PC-3 (cell line): ENCODE measurements around the gene RER1. TPM values are rescaled to one million over a fixed set of nuclear protein-coding genes. Genes with fewer than 3 reads are reported as not detected.

Experiments
- ATAC-seq: fragments of 200-7000 bp; cut with Tn5 transposase; 2 replicates; pipeline ENCODE4 v1.9.1; 2020; ENCODE audit warnings: mild to moderate bottlenecking, moderate library complexity
- BruUV-seq: library from RNA; stranded (reverse); fragments of 400-500 nt; replicated peaks from 2 replicates; lab custom pipeline; 2021; lab: Mats Ljungman, UMichigan
- CTCF ChIA-PET: fragments of 300-600 bp; sonication (Branson Sonifier 250); formaldehyde crosslinking; loops from one replicate; lab custom pipeline; 2022; ENCODE audit warnings: antibody characterized with exemption; lab: Charles Lee
- POLR2A ChIA-PET: fragments of 300-600 bp; sonication (Branson Sonifier 250); formaldehyde crosslinking; loops from one replicate; lab custom pipeline; 2022; ENCODE audit warnings: antibody characterized with exemption; ENCODE audit not compliant: unreplicated experiment; lab: Charles Lee
- DNase-seq: peaks from one replicate; pipeline ENCODE4 v3.0.0-alpha.2; 2015
- H2AFZ ChIP-seq: fragments of 300-600 bp; sonication (generic); 2 replicates; pipeline ENCODE4 v1.6.0; 2016; ENCODE audit warnings: antibody characterized with exemption, low read length
- H3F3A ChIP-seq: fragments of 300-600 bp; sonication (generic); one replicate; pipeline ENCODE4 v1.6.0; 2017; ENCODE audit warnings: antibody characterized with exemption, low read length, control low read depth, mild to moderate bottlenecking; ENCODE audit not compliant: unreplicated experiment
- H3K27ac ChIP-seq: fragments of 300-600 bp; sonication (generic); 2 replicates; pipeline ENCODE4 v1.5.1; 2016; ENCODE audit warnings: mild to moderate bottlenecking, low read length
- H3K27me3 ChIP-seq: fragments of 300-600 bp; sonication (generic); 2 replicates; pipeline ENCODE4 v1.6.1; 2016; ENCODE audit warnings: low read length, mixed read lengths
- H3K36me3 ChIP-seq: fragments of 300-600 bp; sonication (generic); 2 replicates; pipeline ENCODE4 v1.6.1; 2016; ENCODE audit warnings: low read depth, mixed run types, low read length, mixed read lengths
- H3K4me1 ChIP-seq: fragments of 300-600 bp; sonication (generic); 2 replicates; pipeline ENCODE4 v1.5.1; 2016; ENCODE audit warnings: low read length; ENCODE audit not compliant: insufficient read depth
- H3K4me2 ChIP-seq: fragments of 300-600 bp; sonication (generic); 2 replicates; pipeline ENCODE4 v1.6.0; 2016; ENCODE audit warnings: low read length
- H3K4me3 ChIP-seq: fragments of 300-600 bp; sonication (generic); 2 replicates; pipeline ENCODE4 v1.5.1; 2016; ENCODE audit warnings: mild to moderate bottlenecking, low read length, mixed read lengths
- H3K79me2 ChIP-seq: fragments of 300-600 bp; sonication (generic); 2 replicates; pipeline ENCODE4 v1.6.1; 2017; ENCODE audit warnings: low read length, mixed read lengths
- H3K9ac ChIP-seq: fragments of 300-600 bp; sonication (generic); 2 replicates; pipeline ENCODE4 v1.6.0; 2016; ENCODE audit warnings: mild to moderate bottlenecking, low read length
- H3K9me2 ChIP-seq: fragments of 300-600 bp; sonication (generic); replicated peaks from 2 replicates; pipeline ENCODE4 v1.6.1; 2016; ENCODE audit warnings: mixed run types, low read length, mixed read lengths
- H3K9me3 ChIP-seq: fragments of 300-600 bp; sonication (generic); 2 replicates; pipeline ENCODE4 v1.6.1; 2016; ENCODE audit warnings: low read length, mixed read lengths
- H4K20me1 ChIP-seq: fragments of 300-600 bp; sonication (generic); 2 replicates; pipeline ENCODE4 v1.6.1; 2016; ENCODE audit warnings: low read length, mixed read lengths
- CTCF ChIP-seq: fragments of 300-600 bp; sonication (generic); conservative IDR thresholded peaks from 2 replicates; pipeline ENCODE4 v1.5.1; 2017; ENCODE audit warnings: antibody characterized with exemption, low read depth, mild to moderate bottlenecking, low read length
- EZH2 ChIP-seq: fragments of 300-600 bp; sonication (generic); IDR thresholded peaks from one replicate; pipeline ENCODE4 v1.6.1; 2017; ENCODE audit warnings: antibody characterized with exemption, mild to moderate bottlenecking, low read length; ENCODE audit not compliant: unreplicated experiment
- EZH2phosphoT487 ChIP-seq: fragments of 300-600 bp; sonication (generic); IDR thresholded peaks from 2 replicates; pipeline ENCODE4 v1.6.1; 2018; ENCODE audit warnings: mild to moderate bottlenecking, antibody characterized with exemption, low read length, borderline replicate concordance
- intact Hi-C: fragments of 100-400 bp; cut with micrococcal nuclease; formaldehyde crosslinking; loops from 2 replicates; pipeline ENCODE4 v1.9.0; 2023
- total RNA-seq: library from RNA; depleted of rRNA; stranded (reverse); fragments of >200 nt; gene quantifications from 2 replicates; pipeline ENCODE4 v1.2.3, GENCODE V29; 2014

The RER1 gene
- total RNA-seq, 1 experiment from 2014 or later, result 160 TPM

GRCh38 chr1:2374252-2375155, 17.1 kb upstream of the RER1 start:
- Histone ChIP-seq H3K9ac (no peak overlapping the region), H3K27me3 (no peaks in the 10 kb centered on the region), H3K27ac (no peak overlapping the region), H3K4me2 (no peak overlapping the region), H3K9me2 (no peaks in the 10 kb centered on the region), H3K4me1 (peaks cover 12% of the 10 kb centered on the region), H3K79me2 (no peaks in the 10 kb centered on the region), H3F3A (no peaks in the 10 kb centered on the region), H3K9me3 (no peaks in the 10 kb centered on the region), H2AFZ (no peak overlapping the region), H3K36me3 (no peaks in the 10 kb centered on the region), H3K4me3 (no peak overlapping the region), H4K20me1 (no peaks in the 10 kb centered on the region)
- DNase-seq, result no peak
- ChIA-PET POLR2A (no interaction called here), CTCF (no interaction called here)
- no peak for ATAC-seq
- no peak for TF ChIP-seq EZH2phosphoT487
- TF ChIP-seq EZH2, result no peak
- no peak for TF ChIP-seq CTCF
- no TSS peak for BruUV-seq
- intact Hi-C loops, result no loop called here

- POLR2A ChIA-PET, result no interaction called here
- CTCF ChIA-PET, result no interaction called here
Measured at GRCh38 chr1:2375246-2375922, 16.3 kb upstream of the RER1 start.

More at GRCh38 chr1:2375246-2375922, 16.3 kb upstream of the RER1 start:
- ATAC-seq (no peak), DNase-seq (no peak)
- no peak overlapping the region for H3K4me3 ChIP-seq
- H3K4me2 ChIP-seq, result no peak overlapping the region
- intact Hi-C loops, result no loop called here
- H3F3A ChIP-seq, result no peaks in the 10 kb centered on the region
- no peaks in the 10 kb centered on the region for H3K79me2 ChIP-seq
- BruUV-seq, result no TSS peak
- H2AFZ ChIP-seq, result no peak overlapping the region
- no peak overlapping the region for H3K27ac ChIP-seq
- no peaks in the 10 kb centered on the region for H3K9me3 ChIP-seq
- H3K9me2 ChIP-seq, result no peaks in the 10 kb centered on the region
- no peaks in the 10 kb centered on the region for H3K27me3 ChIP-seq
- H4K20me1 ChIP-seq, result no peaks in the 10 kb centered on the region
- peaks cover 12% of the 10 kb centered on the region for H3K4me1 ChIP-seq
- no peaks in the 10 kb centered on the region for H3K36me3 ChIP-seq
- H3K9ac ChIP-seq, result no peak overlapping the region
- TF ChIP-seq CTCF (no peak), EZH2 (no peak), EZH2phosphoT487 (no peak)
